HG02981 (cell line): Measurements from ENCODE around the gene ERC1.

Source experiments
- ATAC-seq: cut with Tn5 transposase; IDR thresholded peaks from one replicate; pipeline ENCODE4 v1.9.1; 2021; ENCODE audit warnings: mild to moderate bottlenecking, moderate library complexity; ENCODE audit not compliant: unreplicated experiment

Gene ERC1

GRCh38 chr12:1466481-1467154 lies 475.6 kb downstream of the ERC1 start:
- ATAC-seq, result no peak

- ATAC-seq, result no peak
Measured at GRCh38 chr12:1467710-1468109, 476.7 kb downstream of the ERC1 start.

- ATAC-seq, result no peak
Measured at GRCh38 chr12:1469070-1469469, 478.0 kb downstream of the ERC1 start.

GRCh38 chr12:1470051-1470450 lies 479.0 kb downstream of the ERC1 start:
- ATAC-seq, result no peak

- ATAC-seq, result no peak
Measured at GRCh38 chr12:1471224-1471623, 480.2 kb downstream of the ERC1 start.

- no peak for ATAC-seq
Measured at GRCh38 chr12:1473418-1473817, 482.4 kb downstream of the ERC1 start.

GRCh38 chr12:1474041-1474573 lies 483.1 kb downstream of the ERC1 start:
- no peak for ATAC-seq

- ATAC-seq, result no peak
Measured at GRCh38 chr12:1474574-1475153, 483.6 kb downstream of the ERC1 start.

GRCh38 chr12:1479645-1480044 lies 488.6 kb downstream of the ERC1 start:
- ATAC-seq, result no peak

GRCh38 chr12:1481326-1481725 lies 490.3 kb downstream of the ERC1 start:
- no peak for ATAC-seq

GRCh38 chr12:1481906-1482305 lies 490.9 kb downstream of the ERC1 start:
- no peak for ATAC-seq

GRCh38 chr12:1488908-1489381 lies 497.9 kb downstream of the ERC1 start:
- ATAC-seq, result no peak

GRCh38 chr12:1491983-1492697 lies 501.1 kb downstream of the ERC1 start:
- ATAC-seq, result no peak

GRCh38 chr12:1493781-1494565 lies 502.9 kb downstream of the ERC1 start:
- no peak for ATAC-seq

GRCh38 chr12:1494856-1495255 lies 503.8 kb downstream of the ERC1 start:
- ATAC-seq, result no peak

GRCh38 chr12:1496162-1496900 lies 505.3 kb downstream of the ERC1 start:
- ATAC-seq, result no peak

- ATAC-seq, result no peak
Measured at GRCh38 chr12:1497161-1497560, 506.1 kb downstream of the ERC1 start.

GRCh38 chr12:1498199-1498740 lies 507.2 kb downstream of the ERC1 start:
- ATAC-seq, result no peak

GRCh38 chr12:1499351-1499750 lies 508.3 kb downstream of the ERC1 start:
- no peak for ATAC-seq
